Daoy (cell line): ENCODE results near the gene BTNL8. TPM values are rescaled to one million over a fixed set of nuclear protein-coding genes. Genes with fewer than 3 reads are reported as not detected.

Experiments
- DNase-seq: peaks from one replicate; pipeline ENCODE4 v3.0.0-alpha.2; 2015; ENCODE audit warnings: low read depth
- total RNA-seq: library from RNA; depleted of rRNA; stranded (reverse); fragments of >200 nt; shearing (Covaris generic); gene quantifications from 2 replicates; pipeline ENCODE4 v1.2.3, GENCODE V29; 2014; rRNA removed

The BTNL8 gene
- not detected in 2 replicates for total RNA-seq

- DNase-seq = no peak
These were observed at the start of gene BTNL8 for GRCh38 chr5:180898621-180899246. TSS of gene BTNL8 (plus strand) at chr5:180899159. CDS start at chr5:180899311, 152 bp downstream.

- no peak for DNase-seq
These were observed 49.1 kb upstream of the BTNL8 start for GRCh38 chr5:180849827-180850226.

GRCh38 chr5:180850434-180851078 lies 48.4 kb upstream of the BTNL8 start:
- DNase-seq = no peak

- no peak for DNase-seq
These were observed 46.5 kb upstream of the BTNL8 start for GRCh38 chr5:180852495-180852894.

GRCh38 chr5:180853121-180853847 lies 45.7 kb upstream of the BTNL8 start:
- DNase-seq = no peak

- DNase-seq = no peak
These were observed 45.1 kb upstream of the BTNL8 start for GRCh38 chr5:180853848-180854176.

GRCh38 chr5:180858586-180858985 lies 40.4 kb upstream of the BTNL8 start:
- DNase-seq = no peak

GRCh38 chr5:180860273-180860886 lies 38.6 kb upstream of the BTNL8 start:
- peak; percentile 62 for DNase-seq

GRCh38 chr5:180860887-180861822 lies 37.8 kb upstream of the BTNL8 start, which contains the start of gene ZFP62:
TSS of gene ZFP62 (minus strand) at chr5:180861276. CDS start at chr5:180861219, 57 bp downstream.
- DNase-seq = peak; percentile 96

GRCh38 chr5:180862645-180863044 lies 36.3 kb upstream of the BTNL8 start:
- no peak for DNase-seq

GRCh38 chr5:180865981-180866695 lies 32.8 kb upstream of the BTNL8 start:
- no peak for DNase-seq

- DNase-seq = no peak
These were observed 32.0 kb upstream of the BTNL8 start for GRCh38 chr5:180866985-180867384.

- peak; percentile 79 for DNase-seq
These were observed 30.0 kb upstream of the BTNL8 start for GRCh38 chr5:180868960-180869359.

- DNase-seq = no peak
These were observed 29.4 kb upstream of the BTNL8 start for GRCh38 chr5:180869587-180869986.

- no peak for DNase-seq
These were observed 28.5 kb upstream of the BTNL8 start for GRCh38 chr5:180870276-180871068.

GRCh38 chr5:180872419-180872818 lies 26.5 kb upstream of the BTNL8 start:
- DNase-seq = no peak

GRCh38 chr5:180873615-180874520 lies 25.1 kb upstream of the BTNL8 start:
- DNase-seq = peak; percentile 59

GRCh38 chr5:180874804-180875582 lies 24.0 kb upstream of the BTNL8 start:
- DNase-seq = no peak
